Liver (tissue), 9 donors: ENCODE measurements around the gene ORAI1. TPM values are rescaled to one million over a fixed set of nuclear protein-coding genes. Genes with fewer than 3 reads are reported as not detected.

Experiments used
- DNase-seq: peaks from one replicate; pipeline ENCODE4 v3.0.0-alpha.2; 2017; ENCODE audit warnings: low spot score
- H3K27ac ChIP-seq, 2 donors: one replicate each; pipeline ENCODE4 v1.7.0; 2013; ENCODE audit warnings: inconsistent platforms in 2 of 2, low read length in 2 of 2, control low read depth in 1 of 2, low read depth in 1 of 2, mild to moderate bottlenecking in 1 of 2
- H3K27me3 ChIP-seq, 4 donors: one replicate each; pipeline versions ENCODE4 v1.6.1 to v1.7.0; 2013; ENCODE audit warnings: low read length in 3 of 4, inconsistent platforms in 1 of 4, mild to moderate bottlenecking in 1 of 4, moderate library complexity in 1 of 4; ENCODE audit not compliant: control insufficient read depth in 4 of 4, insufficient read depth in 4 of 4
- H3K36me3 ChIP-seq, 4 donors: one replicate each; pipeline versions ENCODE4 v1.6.1 to v1.7.0; 2013; ENCODE audit warnings: low read length in 3 of 4, mild to moderate bottlenecking in 3 of 4, low read depth in 1 of 4, moderate library complexity in 1 of 4; ENCODE audit not compliant: control insufficient read depth in 4 of 4, insufficient read depth in 3 of 4
- H3K4me1 ChIP-seq, 4 donors: one replicate each; pipeline versions ENCODE4 v1.6.1 to v1.7.0; 2013; ENCODE audit warnings: low read length in 3 of 4, mild to moderate bottlenecking in 3 of 4, moderate library complexity in 1 of 4; ENCODE audit not compliant: control insufficient read depth in 4 of 4, insufficient read depth in 4 of 4
- H3K4me3 ChIP-seq, 3 donors: one replicate each; pipeline versions ENCODE4 v1.6.1 to v1.7.0; 2013; ENCODE audit warnings: low read length in 3 of 3, control low read depth in 1 of 3, low read depth in 1 of 3, mild to moderate bottlenecking in 1 of 3
- H3K9ac ChIP-seq, 2 donors: one replicate each; pipeline ENCODE4 v1.7.0; 2013; ENCODE audit warnings: low read length in 2 of 2, mild to moderate bottlenecking in 2 of 2, moderate library complexity in 2 of 2, control low read depth in 1 of 2, low read depth in 1 of 2
- H3K9me3 ChIP-seq, 4 donors: one replicate each; pipeline versions ENCODE4 v1.6.1 to v1.7.0; 2013; ENCODE audit warnings: low read length in 3 of 4; ENCODE audit not compliant: control insufficient read depth in 4 of 4
- FOXA1 ChIP-seq: IDR thresholded peaks from 2 replicates; pipeline ENCODE4 v1.6.1; 2016; ENCODE audit warnings: antibody characterized with exemption
- FOXA2 ChIP-seq: IDR thresholded peaks from 2 replicates; pipeline ENCODE4 v1.6.1; 2016; ENCODE audit warnings: antibody characterized with exemption
- GABPA ChIP-seq, 2 donors: IDR thresholded peaks in 1 of 2; conservative IDR thresholded peaks in 1 of 2; 2 replicates each; pipeline ENCODE4 v1.6.1; 2016; ENCODE audit warnings: antibody characterized with exemption in 2 of 2, mild to moderate bottlenecking in 1 of 2, moderate library complexity in 1 of 2
- HNF4G ChIP-seq: IDR thresholded peaks from 2 replicates; pipeline ENCODE4 v1.6.1; 2016; ENCODE audit warnings: antibody characterized with exemption
- JUND ChIP-seq, 2 donors: IDR thresholded peaks; 2 replicates each; pipeline ENCODE4 v1.6.1; 2016; ENCODE audit warnings: antibody characterized with exemption in 2 of 2
- NR2F2 ChIP-seq: IDR thresholded peaks from 2 replicates; pipeline ENCODE4 v1.6.1; 2016; ENCODE audit warnings: antibody characterized with exemption
- RAD21 ChIP-seq, 2 donors: IDR thresholded peaks; 2 replicates each; pipeline ENCODE4 v1.6.1; 2016; ENCODE audit warnings: antibody characterized with exemption in 2 of 2, mild to moderate bottlenecking in 2 of 2
- RXRA ChIP-seq, 2 donors: IDR thresholded peaks; 2 replicates each; pipeline ENCODE4 v1.6.1; 2017 to 2018; ENCODE audit warnings: antibody characterized with exemption in 2 of 2, mild to moderate bottlenecking in 1 of 2
- SP1 ChIP-seq: IDR thresholded peaks from 2 replicates; pipeline ENCODE4 v1.6.1; 2018; ENCODE audit warnings: antibody characterized with exemption, mild to moderate bottlenecking
- TAF1 ChIP-seq: conservative IDR thresholded peaks from 2 replicates; pipeline ENCODE4 v1.6.1; 2016; ENCODE audit warnings: antibody characterized with exemption, mild to moderate bottlenecking
- YY1 ChIP-seq: IDR thresholded peaks from 2 replicates; pipeline ENCODE4 v1.6.1; 2016; ENCODE audit warnings: antibody characterized with exemption, mild to moderate bottlenecking
- WGBS: extraction: QIAGEN DNeasy Blood & Tissue Kit; methylation state at CpG from one replicate; pipeline ENCODE4 v1.1.7; 2013; 5-methylcytosine and 5-hydroxymethylcytosine counted together
- polyA plus RNA-seq, 2 donors: library from polyadenylated mRNA; stranded (reverse) in 1 of 2; unstranded in 1 of 2; fragments of 200-250 nt in 1 of 2; fragments of >200 nt in 1 of 2; fragmentation: Nextera tagmentation in 1 of 2; extraction: Ambion mirVana in 1 of 2; gene quantifications; one replicate each; pipeline versions ENCODE4 v1.2.1 to v1.2.3, GENCODE V29; 2013 to 2015
- total RNA-seq, 2 donors: library from RNA; depleted of rRNA; stranded (reverse); fragments of >200 nt; gene quantifications; one replicate each; pipeline ENCODE4 v1.2.3, GENCODE V29; 2014
- TF ChIP-seq, protein P1 (sequence below): IDR thresholded peaks from 2 replicates; pipeline ENCODE4 v1.6.1; 2016; ENCODE audit warnings: antibody characterized with exemption
- TF ChIP-seq, protein P2 (sequence below): IDR thresholded peaks from 2 replicates; pipeline ENCODE4 v1.6.1; 2016; ENCODE audit warnings: antibody characterized with exemption
- TF ChIP-seq, protein P3 (sequence below): fragments of 150-350 bp; IDR thresholded peaks from 2 replicates; pipeline ENCODE4 v1.5.1; 2017; ENCODE audit warnings: improper control_type of control experiment, low read depth, low read length; ENCODE audit not compliant: missing input control
- TF ChIP-seq, protein P4 (sequence below): IDR thresholded peaks from 2 replicates; pipeline ENCODE4 v1.6.1; 2016; ENCODE audit warnings: antibody characterized with exemption
- TF ChIP-seq, protein P5 (sequence below): IDR thresholded peaks from 2 replicates; pipeline ENCODE4 v1.6.1; 2016; ENCODE audit warnings: antibody characterized with exemption, mild to moderate bottlenecking
- donor health status: healthy.
- donor health status: healthy.
- donor health status: healthy.
- donor health status: healthy.
- donor health status: healthy.

The ORAI1 gene
- total and polyA plus RNA-seq, 4 donors: 5.3 to 10.9 (median 9.3) TPM

DNA sequence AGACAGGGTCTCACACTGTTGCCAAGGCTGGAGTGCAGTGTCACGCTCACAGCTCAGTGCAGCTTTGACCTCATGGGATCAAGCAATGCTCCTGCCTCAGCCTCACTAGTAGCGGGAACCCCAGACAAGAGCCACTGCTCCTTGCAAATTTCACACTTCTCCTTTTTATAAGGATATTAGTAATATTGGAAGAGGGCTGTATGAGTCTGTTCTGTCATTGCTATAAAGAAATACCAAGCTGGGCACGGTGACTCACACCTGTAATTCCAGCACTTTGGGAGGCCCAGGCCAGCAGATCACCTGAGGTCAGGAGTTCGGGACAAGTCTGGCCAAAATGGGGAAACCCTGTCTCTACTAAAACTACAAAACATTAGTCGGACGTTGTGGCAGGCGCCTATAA lies 12.9 kb upstream of the ORAI1 start (continued):
- no peak for TF ChIP-seq YY1
- no peak for TF ChIP-seq GABPA (IDR thresholded peaks at IDR 0.05 in 1 of 2, conservative IDR thresholded peaks at IDR 0.05 in 1 of 2)
- TF ChIP-seq JUND (IDR thresholded peaks at IDR 0.05): no peak
- no peak for TF ChIP-seq HNF4G
- TF ChIP-seq, protein P1, sequence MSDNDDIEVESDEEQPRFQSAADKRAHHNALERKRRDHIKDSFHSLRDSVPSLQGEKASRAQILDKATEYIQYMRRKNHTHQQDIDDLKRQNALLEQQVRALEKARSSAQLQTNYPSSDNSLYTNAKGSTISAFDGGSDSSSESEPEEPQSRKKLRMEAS: no peak
- no peak for TF ChIP-seq SP1
- no peak for TF ChIP-seq NR2F2

DNA sequence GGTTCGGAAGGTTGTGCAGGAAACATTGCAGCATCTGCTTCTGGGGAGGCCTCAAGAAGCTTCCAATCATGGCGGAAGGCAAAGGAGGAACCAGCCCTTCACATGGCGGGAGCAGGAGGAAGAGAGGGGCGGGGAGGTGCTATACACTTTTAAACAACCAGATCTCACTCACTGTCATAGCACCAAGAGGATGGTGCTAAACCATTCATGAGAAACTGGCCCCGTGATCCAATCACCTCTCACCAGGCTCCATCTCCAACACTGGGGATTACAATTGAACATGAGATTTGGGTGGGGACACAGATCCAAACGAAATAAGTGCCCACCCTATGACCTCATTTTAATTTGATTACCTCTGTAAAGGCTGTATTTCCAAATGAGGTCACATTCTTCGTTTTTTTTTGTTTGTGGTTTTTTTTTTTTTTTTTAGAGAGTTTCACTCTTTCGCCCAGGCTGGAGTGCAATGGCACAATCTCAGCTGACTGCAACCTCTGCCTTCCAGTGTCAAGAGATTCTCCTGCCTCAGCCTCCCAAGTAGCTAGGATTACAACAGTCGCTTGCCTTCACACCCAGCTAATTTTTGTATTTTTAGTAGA lies 11.4 kb upstream of the ORAI1 start:
- Histone ChIP-seq H3K27me3 (no peaks in the 10 kb centered on the region), H3K9me3 (no peaks in the 10 kb centered on the region)
- WGBS: 82% methylated on average over 9 of the region's 9 CpGs

DNA sequence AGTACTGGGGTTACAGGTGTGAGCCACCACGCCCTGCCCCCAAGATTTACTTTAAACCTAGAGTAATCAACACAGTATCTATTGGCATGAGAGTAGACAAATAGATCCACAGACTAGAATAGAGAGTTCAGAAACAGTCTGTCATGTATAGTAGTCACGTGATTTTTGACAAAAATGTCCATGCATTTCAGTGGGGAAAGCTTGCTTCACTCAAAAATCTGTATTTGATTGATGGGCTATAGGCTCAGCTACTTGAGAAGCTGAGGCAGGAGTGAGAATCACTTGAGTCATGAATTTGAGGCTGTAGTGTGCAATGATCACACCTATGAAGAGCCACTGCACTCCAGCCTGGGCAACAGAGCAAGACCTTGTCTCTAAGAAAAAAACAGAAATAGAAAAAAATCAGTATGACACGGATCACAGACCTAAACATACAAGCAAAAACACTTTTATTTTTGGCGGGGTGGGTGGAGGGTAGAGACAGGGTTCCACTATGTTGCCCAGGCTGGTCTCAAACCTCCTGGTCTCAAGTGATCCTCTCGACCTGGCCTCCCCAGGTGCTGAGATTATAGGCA lies 7.6 kb upstream of the ORAI1 start:
- WGBS: 89% methylated on average over 5 of the region's 5 CpGs
- Histone ChIP-seq H3K27ac (no peak overlapping the region), H3K9me3 (no peaks in the 10 kb centered on the region), H3K4me3 (no peak overlapping the region), H3K36me3 (no peaks in the 10 kb centered on the region), H3K27me3 (no peaks in the 10 kb centered on the region), H3K4me1 (no peaks in the 10 kb centered on the region), H3K9ac (no peak overlapping the region)
- TF ChIP-seq, protein P2, sequence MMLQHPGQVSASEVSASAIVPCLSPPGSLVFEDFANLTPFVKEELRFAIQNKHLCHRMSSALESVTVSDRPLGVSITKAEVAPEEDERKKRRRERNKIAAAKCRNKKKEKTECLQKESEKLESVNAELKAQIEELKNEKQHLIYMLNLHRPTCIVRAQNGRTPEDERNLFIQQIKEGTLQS: no peak
- TF ChIP-seq SP1 (no peak), JUND (IDR thresholded peaks at IDR 0.05) (no peak)
- no peak for DNase-seq

More for the DNA sequence above, 11.4 kb upstream of the ORAI1 start:
- no peak for DNase-seq
- Histone ChIP-seq H3K4me1 (no peaks in the 10 kb centered on the region), H3K4me3 (no peak overlapping the region), H3K9ac (no peak overlapping the region), H3K27ac (no peak overlapping the region), H3K36me3 (no peaks in the 10 kb centered on the region)
- TF ChIP-seq FOXA2: no peak
- TF ChIP-seq, protein P3, sequence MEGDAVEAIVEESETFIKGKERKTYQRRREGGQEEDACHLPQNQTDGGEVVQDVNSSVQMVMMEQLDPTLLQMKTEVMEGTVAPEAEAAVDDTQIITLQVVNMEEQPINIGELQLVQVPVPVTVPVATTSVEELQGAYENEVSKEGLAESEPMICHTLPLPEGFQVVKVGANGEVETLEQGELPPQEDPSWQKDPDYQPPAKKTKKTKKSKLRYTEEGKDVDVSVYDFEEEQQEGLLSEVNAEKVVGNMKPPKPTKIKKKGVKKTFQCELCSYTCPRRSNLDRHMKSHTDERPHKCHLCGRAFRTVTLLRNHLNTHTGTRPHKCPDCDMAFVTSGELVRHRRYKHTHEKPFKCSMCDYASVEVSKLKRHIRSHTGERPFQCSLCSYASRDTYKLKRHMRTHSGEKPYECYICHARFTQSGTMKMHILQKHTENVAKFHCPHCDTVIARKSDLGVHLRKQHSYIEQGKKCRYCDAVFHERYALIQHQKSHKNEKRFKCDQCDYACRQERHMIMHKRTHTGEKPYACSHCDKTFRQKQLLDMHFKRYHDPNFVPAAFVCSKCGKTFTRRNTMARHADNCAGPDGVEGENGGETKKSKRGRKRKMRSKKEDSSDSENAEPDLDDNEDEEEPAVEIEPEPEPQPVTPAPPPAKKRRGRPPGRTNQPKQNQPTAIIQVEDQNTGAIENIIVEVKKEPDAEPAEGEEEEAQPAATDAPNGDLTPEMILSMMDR: no peak
- no peak for TF ChIP-seq SP1
- TF ChIP-seq RAD21 (IDR thresholded peaks at IDR 0.05): no peak

DNA sequence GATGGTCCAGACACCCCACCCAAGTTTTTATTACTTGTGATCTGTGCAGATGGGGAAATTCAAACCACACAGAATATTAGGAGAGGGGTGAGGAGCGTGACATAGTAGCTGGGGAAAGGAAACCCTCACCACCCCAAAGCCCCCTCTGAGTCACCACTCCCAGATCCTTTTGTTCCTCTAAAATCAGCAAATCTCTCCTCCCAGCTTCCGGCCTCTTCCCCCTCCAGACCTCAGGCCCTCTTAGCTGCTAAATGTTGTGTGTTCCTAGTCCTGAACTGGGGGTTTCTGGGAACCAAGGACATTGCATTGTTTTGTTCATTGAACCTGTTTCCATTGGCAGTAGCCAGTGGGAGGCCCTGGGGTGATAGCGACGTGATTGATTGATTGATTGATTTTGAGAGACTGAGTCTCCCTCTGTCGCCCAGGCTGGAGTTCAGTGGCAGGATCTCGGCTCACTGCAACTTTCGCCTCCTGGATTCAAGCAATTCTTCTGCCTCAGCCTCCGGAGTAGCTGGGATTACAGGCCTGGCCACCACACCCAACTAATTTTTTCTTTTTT lies 5.9 kb upstream of the ORAI1 start:
- H3K27ac ChIP-seq: no peak overlapping the region
- H3K36me3 ChIP-seq: no peaks in the 10 kb centered on the region
- no peaks in the 10 kb centered on the region for H3K9me3 ChIP-seq
- no peak for DNase-seq
- 84% methylated on average over 8 of the region's 8 CpGs for WGBS
- no peak overlapping the region for H3K4me3 ChIP-seq
- H3K9ac ChIP-seq: no peak overlapping the region
- no peaks in the 10 kb centered on the region for H3K27me3 ChIP-seq
- peaks cover 0 to 6% (median 4%) of the 10 kb centered on the region in 4 donors for H3K4me1 ChIP-seq
- TF ChIP-seq RAD21 (IDR thresholded peaks at IDR 0.05) (no peak), RXRA (IDR thresholded peaks at IDR 0.05) (no peak), HNF4G (no peak), SP1 (no peak), FOXA2 (no peak), JUND (IDR thresholded peaks at IDR 0.05) (no peak), FOXA1 (no peak), YY1 (no peak), NR2F2 (no peak), TAF1 (no peak)
- TF ChIP-seq, protein P4, sequence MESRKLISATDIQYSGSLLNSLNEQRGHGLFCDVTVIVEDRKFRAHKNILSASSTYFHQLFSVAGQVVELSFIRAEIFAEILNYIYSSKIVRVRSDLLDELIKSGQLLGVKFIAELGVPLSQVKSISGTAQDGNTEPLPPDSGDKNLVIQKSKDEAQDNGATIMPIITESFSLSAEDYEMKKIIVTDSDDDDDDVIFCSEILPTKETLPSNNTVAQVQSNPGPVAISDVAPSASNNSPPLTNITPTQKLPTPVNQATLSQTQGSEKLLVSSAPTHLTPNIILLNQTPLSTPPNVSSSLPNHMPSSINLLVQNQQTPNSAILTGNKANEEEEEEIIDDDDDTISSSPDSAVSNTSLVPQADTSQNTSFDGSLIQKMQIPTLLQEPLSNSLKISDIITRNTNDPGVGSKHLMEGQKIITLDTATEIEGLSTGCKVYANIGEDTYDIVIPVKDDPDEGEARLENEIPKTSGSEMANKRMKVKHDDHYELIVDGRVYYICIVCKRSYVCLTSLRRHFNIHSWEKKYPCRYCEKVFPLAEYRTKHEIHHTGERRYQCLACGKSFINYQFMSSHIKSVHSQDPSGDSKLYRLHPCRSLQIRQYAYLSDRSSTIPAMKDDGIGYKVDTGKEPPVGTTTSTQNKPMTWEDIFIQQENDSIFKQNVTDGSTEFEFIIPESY: no peak
- TF ChIP-seq, protein P5, sequence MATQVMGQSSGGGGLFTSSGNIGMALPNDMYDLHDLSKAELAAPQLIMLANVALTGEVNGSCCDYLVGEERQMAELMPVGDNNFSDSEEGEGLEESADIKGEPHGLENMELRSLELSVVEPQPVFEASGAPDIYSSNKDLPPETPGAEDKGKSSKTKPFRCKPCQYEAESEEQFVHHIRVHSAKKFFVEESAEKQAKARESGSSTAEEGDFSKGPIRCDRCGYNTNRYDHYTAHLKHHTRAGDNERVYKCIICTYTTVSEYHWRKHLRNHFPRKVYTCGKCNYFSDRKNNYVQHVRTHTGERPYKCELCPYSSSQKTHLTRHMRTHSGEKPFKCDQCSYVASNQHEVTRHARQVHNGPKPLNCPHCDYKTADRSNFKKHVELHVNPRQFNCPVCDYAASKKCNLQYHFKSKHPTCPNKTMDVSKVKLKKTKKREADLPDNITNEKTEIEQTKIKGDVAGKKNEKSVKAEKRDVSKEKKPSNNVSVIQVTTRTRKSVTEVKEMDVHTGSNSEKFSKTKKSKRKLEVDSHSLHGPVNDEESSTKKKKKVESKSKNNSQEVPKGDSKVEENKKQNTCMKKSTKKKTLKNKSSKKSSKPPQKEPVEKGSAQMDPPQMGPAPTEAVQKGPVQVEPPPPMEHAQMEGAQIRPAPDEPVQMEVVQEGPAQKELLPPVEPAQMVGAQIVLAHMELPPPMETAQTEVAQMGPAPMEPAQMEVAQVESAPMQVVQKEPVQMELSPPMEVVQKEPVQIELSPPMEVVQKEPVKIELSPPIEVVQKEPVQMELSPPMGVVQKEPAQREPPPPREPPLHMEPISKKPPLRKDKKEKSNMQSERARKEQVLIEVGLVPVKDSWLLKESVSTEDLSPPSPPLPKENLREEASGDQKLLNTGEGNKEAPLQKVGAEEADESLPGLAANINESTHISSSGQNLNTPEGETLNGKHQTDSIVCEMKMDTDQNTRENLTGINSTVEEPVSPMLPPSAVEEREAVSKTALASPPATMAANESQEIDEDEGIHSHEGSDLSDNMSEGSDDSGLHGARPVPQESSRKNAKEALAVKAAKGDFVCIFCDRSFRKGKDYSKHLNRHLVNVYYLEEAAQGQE: no peak
- TF ChIP-seq, protein P2: no peak
